Subcutaneous adipose tissue (tissue), 4 donors: ENCODE data around the gene CERS5. TPM values are rescaled to one million over a fixed set of nuclear protein-coding genes. Genes with fewer than 3 reads are reported as not detected.

Experiments used
- CTCF ChIP-seq: fragments of 450-650 bp; IDR thresholded peaks from one replicate; pipeline ENCODE4 v1.5.1; 2016; ENCODE audit warnings: low read depth, mild to moderate bottlenecking, control low read depth, antibody characterized with exemption, moderate library complexity
- total RNA-seq, 4 donors: library from RNA; depleted of rRNA; stranded (reverse); fragments of >200 nt; gene quantifications; one replicate each; pipeline ENCODE4 v1.1.0, GENCODE V29; 2016

CERS5 gene
- total RNA-seq, 4 donors from 2014 or later = 20.9 to 33.7 (median 27.0) TPM

GRCh38 chr12:50089730-50090129, 77.4 kb downstream of the CERS5 start:
- no peak for TF ChIP-seq CTCF

GRCh38 chr12:50088577-50089335, 78.4 kb downstream of the CERS5 start:
- no peak for TF ChIP-seq CTCF

GRCh38 chr12:50087995-50088394, 79.2 kb downstream of the CERS5 start:
- TF ChIP-seq CTCF = no peak

GRCh38 chr12:50087151-50087550, 80.0 kb downstream of the CERS5 start:
- TF ChIP-seq CTCF = no peak

GRCh38 chr12:50086148-50086547, 81.0 kb downstream of the CERS5 start:
- TF ChIP-seq CTCF = no peak

GRCh38 chr12:50085615-50086072, 81.5 kb downstream of the CERS5 start:
- TF ChIP-seq CTCF = no peak

GRCh38 chr12:50084775-50085614, 82.2 kb downstream of the CERS5 start, which contains the start of gene SMARCD1:
Gene SMARCD1 (plus strand): TSS chr12:50085342. CDS start chr12:50085370, 28 bp downstream.
- no peak for TF ChIP-seq CTCF
